ENCODE measurements around the gene HOXC13.

- TF ChIP-seq ZBTB34 (CRISPR knock-in tag; IDR thresholded peaks at IDR 0.05) (no peak), SMAD4 (CRISPR knock-in tag; conservative IDR thresholded peaks at IDR 0.05) (no peak)
Measured at GRCh38 chr12:53916788-53917655, 21.6 kb upstream of the HOXC13 start.

Data from K562 (cell line).